Fibroblast of pulmonary artery (primary cell): ENCODE measurements around the gene PTPRK.

Experiments used
- DNase-seq: peaks from one replicate; pipeline ENCODE4 v3.0.0-alpha.2; 2010; ENCODE audit warnings: low read depth
- H3K4me3 ChIP-seq: replicated peaks from 2 replicates; pipeline ENCODE4 v1.5.1; 2011; ENCODE audit warnings: low read depth, mild to moderate bottlenecking, control low read depth, low read length, moderate library complexity
- TF ChIP-seq, protein P1 (sequence below): IDR thresholded peaks from 2 replicates; pipeline ENCODE4 v1.5.1; 2011; ENCODE audit warnings: mild to moderate bottlenecking, control low read depth, low read length, inconsistent platforms; ENCODE audit errors: missing control alignments

Gene PTPRK

DNA sequence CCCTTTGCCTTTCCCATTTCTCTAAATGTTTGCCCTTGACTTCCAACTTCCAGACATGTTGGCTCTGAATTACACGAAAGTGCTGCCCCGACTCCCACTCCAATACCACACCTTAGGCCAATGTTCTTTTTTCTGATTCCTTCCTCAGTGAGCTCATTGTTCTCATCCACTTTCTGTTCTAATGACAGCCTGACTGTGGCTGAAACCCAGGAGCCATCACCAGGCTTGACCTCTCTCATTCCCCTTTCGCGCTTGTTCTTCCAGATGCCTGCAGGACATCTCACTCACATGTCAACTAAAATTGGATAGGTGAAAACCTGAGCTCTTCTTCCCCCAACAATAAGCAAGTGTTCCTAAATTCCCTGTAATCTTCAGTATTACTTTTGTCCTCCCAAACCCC is 40.4 kb downstream of the PTPRK start:
- H3K4me3 ChIP-seq: no peak overlapping the region
- no peak for DNase-seq
- TF ChIP-seq, protein P1, sequence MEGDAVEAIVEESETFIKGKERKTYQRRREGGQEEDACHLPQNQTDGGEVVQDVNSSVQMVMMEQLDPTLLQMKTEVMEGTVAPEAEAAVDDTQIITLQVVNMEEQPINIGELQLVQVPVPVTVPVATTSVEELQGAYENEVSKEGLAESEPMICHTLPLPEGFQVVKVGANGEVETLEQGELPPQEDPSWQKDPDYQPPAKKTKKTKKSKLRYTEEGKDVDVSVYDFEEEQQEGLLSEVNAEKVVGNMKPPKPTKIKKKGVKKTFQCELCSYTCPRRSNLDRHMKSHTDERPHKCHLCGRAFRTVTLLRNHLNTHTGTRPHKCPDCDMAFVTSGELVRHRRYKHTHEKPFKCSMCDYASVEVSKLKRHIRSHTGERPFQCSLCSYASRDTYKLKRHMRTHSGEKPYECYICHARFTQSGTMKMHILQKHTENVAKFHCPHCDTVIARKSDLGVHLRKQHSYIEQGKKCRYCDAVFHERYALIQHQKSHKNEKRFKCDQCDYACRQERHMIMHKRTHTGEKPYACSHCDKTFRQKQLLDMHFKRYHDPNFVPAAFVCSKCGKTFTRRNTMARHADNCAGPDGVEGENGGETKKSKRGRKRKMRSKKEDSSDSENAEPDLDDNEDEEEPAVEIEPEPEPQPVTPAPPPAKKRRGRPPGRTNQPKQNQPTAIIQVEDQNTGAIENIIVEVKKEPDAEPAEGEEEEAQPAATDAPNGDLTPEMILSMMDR: no peak

DNA sequence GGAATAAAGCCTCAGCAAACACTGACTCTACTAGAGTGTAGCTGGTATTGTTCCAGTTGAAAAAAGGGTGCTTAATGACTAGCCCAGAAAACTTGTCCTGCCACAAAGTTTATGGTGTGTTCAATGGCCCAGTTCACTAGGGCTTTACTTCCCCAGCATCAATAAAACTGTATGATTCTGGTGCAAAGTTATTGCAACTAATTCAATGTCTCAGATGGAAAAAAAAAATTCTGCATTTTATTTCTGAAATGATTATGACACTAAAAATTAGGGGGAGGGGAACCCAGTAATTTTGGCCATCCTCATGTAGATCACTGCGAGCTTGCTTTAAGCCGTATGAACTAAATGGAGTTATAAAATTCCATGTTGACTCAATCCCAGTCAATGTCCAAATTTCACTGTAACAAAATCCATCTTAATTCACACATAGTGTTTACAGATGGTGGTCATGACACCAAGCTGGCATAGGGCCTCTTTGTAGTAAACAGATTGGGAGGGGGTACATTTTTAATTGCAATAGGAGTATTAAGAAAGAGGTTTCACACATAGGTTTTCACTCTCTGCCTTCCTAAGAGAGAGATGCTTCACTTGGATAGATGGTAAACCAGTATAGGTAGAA is 41.2 kb downstream of the PTPRK start:
- TF ChIP-seq, protein P1: no peak
- H3K4me3 ChIP-seq: no peak overlapping the region
- no peak for DNase-seq

DNA sequence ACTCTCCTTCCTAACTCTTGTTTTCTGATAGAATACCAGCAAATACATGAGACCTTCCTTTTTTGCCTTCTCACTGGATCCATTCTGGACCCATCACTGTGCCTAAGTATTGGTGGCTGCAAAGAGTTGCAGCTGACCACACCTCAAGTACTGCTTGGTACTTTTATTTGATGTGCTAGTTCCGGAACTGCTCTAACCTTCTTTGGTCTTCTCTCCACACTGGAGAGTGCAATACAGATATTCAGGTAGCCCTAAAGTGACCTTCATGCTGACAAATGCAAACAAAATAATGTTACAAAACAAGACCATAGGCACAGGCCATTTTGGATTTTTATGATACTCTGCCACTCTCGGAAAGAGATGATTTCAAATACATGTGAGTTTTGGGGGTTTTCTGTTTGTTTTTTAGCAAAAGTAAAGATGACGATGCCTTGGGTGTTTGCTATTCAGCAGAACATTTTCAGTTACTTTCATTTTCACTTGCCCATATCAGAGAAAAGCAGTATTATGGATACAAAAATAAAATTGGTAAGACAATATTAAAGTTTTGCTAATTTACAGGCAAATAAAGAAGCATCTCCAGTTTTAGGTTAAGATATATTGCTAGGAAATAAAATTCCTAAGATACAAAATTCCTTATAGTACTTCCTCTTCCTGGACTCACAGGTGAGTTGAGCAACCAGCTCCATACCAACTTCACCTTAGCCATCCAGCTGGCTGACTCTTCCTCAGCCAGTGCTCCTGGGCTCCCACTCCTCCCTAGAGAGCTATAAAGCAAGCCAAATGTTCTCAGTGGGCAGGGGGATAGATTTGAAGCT is 42.0 kb downstream of the PTPRK start:
- H3K4me3 ChIP-seq: no peak overlapping the region
- TF ChIP-seq, protein P1: no peak
- no peak for DNase-seq

DNA sequence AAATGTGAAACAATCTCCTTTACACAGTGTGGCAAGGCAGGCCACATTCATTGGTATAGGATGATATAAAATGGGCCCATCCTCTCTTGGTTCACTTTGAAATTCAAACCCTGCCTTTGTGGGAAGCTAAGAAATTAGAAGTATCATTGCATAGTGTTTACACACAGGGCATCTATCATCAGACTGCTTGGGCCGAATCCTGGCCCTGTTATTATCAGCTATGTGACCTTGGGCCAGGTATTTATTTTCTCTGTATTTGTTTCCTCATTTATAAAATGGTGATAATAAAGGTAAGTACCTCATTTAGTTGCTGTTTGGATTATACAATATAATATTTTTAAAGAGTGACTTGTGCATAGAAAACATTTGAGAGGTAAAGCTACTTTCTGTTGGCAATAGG is 45.5 kb downstream of the PTPRK start:
- no peak overlapping the region for H3K4me3 ChIP-seq
- DNase-seq: no peak
- TF ChIP-seq, protein P1: no peak

DNA sequence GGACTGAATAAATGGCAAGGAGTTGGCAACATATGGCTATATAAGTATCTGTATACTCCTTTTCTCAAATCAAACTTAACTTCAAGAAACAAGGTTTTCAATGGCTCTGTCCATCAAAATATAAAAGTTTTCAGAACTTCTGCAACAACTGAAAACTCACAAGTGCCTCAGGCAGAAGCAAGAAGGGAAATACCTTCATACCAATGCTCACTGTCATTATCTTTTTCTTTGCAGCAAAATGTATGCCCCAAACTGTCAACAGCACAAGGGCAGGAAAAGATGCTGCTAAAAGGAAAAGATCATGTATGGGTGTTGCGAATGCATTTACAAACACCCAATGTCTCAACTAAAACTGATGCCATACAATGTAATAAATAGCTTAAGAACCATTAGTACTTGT is 45.9 kb downstream of the PTPRK start:
- no peak overlapping the region for H3K4me3 ChIP-seq

DNA sequence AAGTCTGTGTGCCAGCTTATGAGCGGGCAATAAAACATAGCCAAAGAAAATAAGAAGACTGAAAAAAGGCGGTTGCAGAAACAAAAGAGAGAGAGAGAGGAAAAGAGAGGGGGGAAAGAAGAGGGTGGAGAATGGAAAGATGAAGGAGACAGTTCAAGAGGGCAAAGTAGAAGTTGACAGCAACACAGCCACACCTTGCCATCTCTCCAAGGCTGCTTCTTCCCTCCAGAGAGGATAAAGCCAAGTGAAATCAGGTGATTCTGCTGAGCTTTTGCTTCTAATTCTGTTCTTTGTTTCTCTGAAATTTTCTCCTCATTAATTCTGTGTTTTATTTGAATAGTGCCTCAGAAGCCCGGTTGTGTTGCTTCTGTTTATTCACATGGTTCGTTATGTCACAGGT is 48.5 kb downstream of the PTPRK start:
- H3K4me3 ChIP-seq: no peak overlapping the region
- DNase-seq: no peak
- TF ChIP-seq, protein P1: no peak

More for the DNA sequence above, 45.9 kb downstream of the PTPRK start:
- TF ChIP-seq, protein P1: no peak
- peak; percentile 35 for DNase-seq
